HFFc6 (cell line): ENCODE measurements around the gene LPAR3. TPM values are rescaled to one million over a fixed set of nuclear protein-coding genes. Genes with fewer than 3 reads are reported as not detected.

Source experiments
- DNase-seq: peaks from one replicate; pipeline ENCODE4 v3.0.0-alpha.2; 2018
- H3K27ac Mint-ChIP-seq: 2 replicates; pipeline ENCODE4 v1.8.0; 2020; ENCODE audit warnings: mild to moderate bottlenecking, mixed read lengths
- H3K27me3 Mint-ChIP-seq: 2 replicates; pipeline ENCODE4 v1.8.0; 2021; ENCODE audit warnings: mild to moderate bottlenecking, moderate library complexity, mixed read lengths; ENCODE audit not compliant: insufficient read depth
- H3K36me3 Mint-ChIP-seq: 2 replicates; pipeline ENCODE4 v1.8.0; 2021; ENCODE audit warnings: low read depth, mixed read lengths
- H3K4me1 Mint-ChIP-seq: 2 replicates; pipeline ENCODE4 v1.8.0; 2020; ENCODE audit warnings: low read depth, mixed read lengths
- H3K4me3 Mint-ChIP-seq: 2 replicates; pipeline ENCODE4 v1.8.0; 2020; ENCODE audit warnings: mild to moderate bottlenecking, moderate library complexity, mixed read lengths
- H3K9me3 Mint-ChIP-seq: 2 replicates; pipeline ENCODE4 v1.8.0; 2020; ENCODE audit warnings: mild to moderate bottlenecking, mixed read lengths
- CTCF ChIP-seq: fragments of 200-600 bp; sonication (generic); IDR thresholded peaks from 2 replicates; pipeline ENCODE4 v1.5.0; 2021; ENCODE audit warnings: antibody characterized with exemption, mild to moderate bottlenecking
- total RNA-seq, 6 experiments: library from RNA; stranded (reverse); fragmentation: NEBNext Ultra II Directional; extraction: Animal tissue kit (Norgen Biotek cat#: 25700); gene quantifications; 2 replicates in 1 of 6; 3 replicates in 5 of 6; pipeline ENCODE4 v1.2.3, GENCODE V29; 2021

LPAR3 gene
- total RNA-seq, 6 experiments from 2014 or later = 0.28 to 3.1 (median 2.0) TPM

- Mint-ChIP-seq H3K27ac (no peak overlapping the region), H3K36me3 (peaks cover 6% of the 10 kb centered on the region), H3K4me1 (no peaks in the 10 kb centered on the region), H3K4me3 (no peak overlapping the region), H3K27me3 (peaks cover 15% of the 10 kb centered on the region), H3K9me3 (peaks cover 12% of the 10 kb centered on the region)
- no peak for DNase-seq
- no peak for TF ChIP-seq CTCF
These were observed 7.0 kb upstream of the LPAR3 start for GRCh38 chr1:84899969-84900368.

- Mint-ChIP-seq H3K36me3 (no peaks in the 10 kb centered on the region; the same call in 1 of the 2 replicates), H3K4me3 (no peak overlapping the region), H3K27me3 (peaks cover 29% of the 10 kb centered on the region), H3K4me1 (no peaks in the 10 kb centered on the region; the same call in 1 of the 2 replicates), H3K9me3 (no peaks in the 10 kb centered on the region), H3K27ac (no peak overlapping the region)
- DNase-seq = no peak
- no peak for TF ChIP-seq CTCF
These were observed 3.3 kb upstream of the LPAR3 start for GRCh38 chr1:84896279-84896678.

- Mint-ChIP-seq H3K36me3 (no peaks in the 10 kb centered on the region; the same call in 1 of the 2 replicates), H3K27me3 (peaks cover 24% of the 10 kb centered on the region), H3K4me1 (peaks cover 3% of the 10 kb centered on the region; the same call in 1 of the 2 replicates), H3K9me3 (no peaks in the 10 kb centered on the region), H3K4me3 (no peak overlapping the region), H3K27ac (no peak overlapping the region)
- TF ChIP-seq CTCF = no peak
- DNase-seq = no peak
These were observed 2.4 kb downstream of the LPAR3 start for GRCh38 chr1:84890566-84890965.

GRCh38 chr1:84889437-84889836, 3.6 kb downstream of the LPAR3 start:
- H3K27ac Mint-ChIP-seq = no peak overlapping the region
- no peak for DNase-seq
- H3K27me3 Mint-ChIP-seq = peaks cover 19% of the 10 kb centered on the region
- H3K4me3 Mint-ChIP-seq = no peak overlapping the region
- H3K36me3 Mint-ChIP-seq = no peaks in the 10 kb centered on the region; the same call in 1 of the 2 replicates
- H3K9me3 Mint-ChIP-seq = no peaks in the 10 kb centered on the region
- TF ChIP-seq CTCF = no peak
- peaks cover 14% of the 10 kb centered on the region for H3K4me1 Mint-ChIP-seq

GRCh38 chr1:84888753-84889152, 4.3 kb downstream of the LPAR3 start:
- H3K4me1 Mint-ChIP-seq = peaks cover 21% of the 10 kb centered on the region
- no peak overlapping the region for H3K4me3 Mint-ChIP-seq
- H3K27ac Mint-ChIP-seq = no peak overlapping the region
- TF ChIP-seq CTCF = no peak
- DNase-seq = no peak
- no peaks in the 10 kb centered on the region; the same call in 1 of the 2 replicates for H3K36me3 Mint-ChIP-seq
- H3K27me3 Mint-ChIP-seq = peaks cover 12% of the 10 kb centered on the region
- no peaks in the 10 kb centered on the region for H3K9me3 Mint-ChIP-seq
